ENCODE measurements around the gene SESN1. TPM values are rescaled to one million over a fixed set of nuclear protein-coding genes. Genes with fewer than 3 reads are reported as not detected.

The SESN1 gene
- total RNA-seq, 1 donor from 2014 or later, result 40.8 TPM

- Histone ChIP-seq H3K4me2 (no peak overlapping the region), H3K9me3 (ENCODE audit: low read depth) (no peaks in the 10 kb centered on the region), H3K4me1 (no peaks in the 10 kb centered on the region), H2AFZ (replicated peaks) (no peak overlapping the region), H3F3A (ENCODE audit: low read depth) (no peaks in the 10 kb centered on the region), H3K36me3 (peaks cover under 1% of the 10 kb centered on the region), H3K9ac (no peak overlapping the region), H3K27ac (no peak overlapping the region), H3K79me2 (ENCODE audit: low read depth) (peaks cover 11% of the 10 kb centered on the region), H4K20me1 (ENCODE audit: low read depth) (no peaks in the 10 kb centered on the region), H3K4me3 (no peak overlapping the region), H3K27me3 (no peaks in the 10 kb centered on the region)
- TF ChIP-seq, protein P1, sequence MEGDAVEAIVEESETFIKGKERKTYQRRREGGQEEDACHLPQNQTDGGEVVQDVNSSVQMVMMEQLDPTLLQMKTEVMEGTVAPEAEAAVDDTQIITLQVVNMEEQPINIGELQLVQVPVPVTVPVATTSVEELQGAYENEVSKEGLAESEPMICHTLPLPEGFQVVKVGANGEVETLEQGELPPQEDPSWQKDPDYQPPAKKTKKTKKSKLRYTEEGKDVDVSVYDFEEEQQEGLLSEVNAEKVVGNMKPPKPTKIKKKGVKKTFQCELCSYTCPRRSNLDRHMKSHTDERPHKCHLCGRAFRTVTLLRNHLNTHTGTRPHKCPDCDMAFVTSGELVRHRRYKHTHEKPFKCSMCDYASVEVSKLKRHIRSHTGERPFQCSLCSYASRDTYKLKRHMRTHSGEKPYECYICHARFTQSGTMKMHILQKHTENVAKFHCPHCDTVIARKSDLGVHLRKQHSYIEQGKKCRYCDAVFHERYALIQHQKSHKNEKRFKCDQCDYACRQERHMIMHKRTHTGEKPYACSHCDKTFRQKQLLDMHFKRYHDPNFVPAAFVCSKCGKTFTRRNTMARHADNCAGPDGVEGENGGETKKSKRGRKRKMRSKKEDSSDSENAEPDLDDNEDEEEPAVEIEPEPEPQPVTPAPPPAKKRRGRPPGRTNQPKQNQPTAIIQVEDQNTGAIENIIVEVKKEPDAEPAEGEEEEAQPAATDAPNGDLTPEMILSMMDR (IDR thresholded peaks at IDR 0.05), result no peak
- TF ChIP-seq EZH2phosphoT487 (IDR thresholded peaks at IDR 0.05) (no peak), EZH2 (IDR thresholded peaks at IDR 0.05) (no peak)
- Mint-ChIP-seq H3K4me3 (no peak overlapping the region), H3K27me3 (ENCODE audit: insufficient read depth, low read depth) (no peaks in the 10 kb centered on the region), H3K4me1 (no peaks in the 10 kb centered on the region), H3K9me3 (no peaks in the 10 kb centered on the region), H3K36me3 (no peaks in the 10 kb centered on the region), H3K27ac (no peak overlapping the region)
- no peak for DNase-seq (ENCODE audit: low spot score)
These were observed 96.2 kb downstream of the SESN1 start for GRCh38 chr6:108998485-108998884.

DNA sequence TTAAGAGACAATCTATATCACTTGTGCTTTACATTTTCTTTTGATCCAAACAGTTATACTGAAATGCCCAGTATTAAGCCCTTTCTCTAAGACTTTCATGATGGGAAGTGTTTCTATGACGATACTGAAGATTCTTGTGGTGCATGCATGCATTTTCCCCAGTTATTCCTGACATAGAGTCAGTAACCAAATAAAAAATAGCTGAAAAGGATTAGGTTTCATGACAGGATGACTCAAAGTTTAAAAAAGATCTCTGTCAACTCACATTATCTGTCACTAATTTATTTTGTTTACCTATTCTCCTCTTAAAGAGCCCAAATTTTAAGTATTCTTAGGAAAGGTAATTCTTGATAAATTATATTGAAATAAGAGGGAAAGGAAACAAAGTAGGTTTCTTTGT is 98.4 kb downstream of the SESN1 start:
- Mint-ChIP-seq H3K27ac (no peak overlapping the region), H3K9me3 (no peaks in the 10 kb centered on the region), H3K27me3 (ENCODE audit: insufficient read depth, low read depth) (no peaks in the 10 kb centered on the region), H3K36me3 (no peaks in the 10 kb centered on the region), H3K4me3 (no peak overlapping the region), H3K4me1 (no peaks in the 10 kb centered on the region)
- TF ChIP-seq, protein P1 (IDR thresholded peaks at IDR 0.05), result no peak
- TF ChIP-seq EZH2 (IDR thresholded peaks at IDR 0.05), result no peak
- TF ChIP-seq EZH2phosphoT487 (IDR thresholded peaks at IDR 0.05), result no peak
- Histone ChIP-seq H3K9me3 (ENCODE audit: low read depth) (no peaks in the 10 kb centered on the region), H3K36me3 (peaks cover 10% of the 10 kb centered on the region), H3K79me2 (ENCODE audit: low read depth) (peaks cover under 1% of the 10 kb centered on the region), H3K9ac (no peak overlapping the region), H2AFZ (replicated peaks) (no peak overlapping the region), H3K4me1 (no peaks in the 10 kb centered on the region), H3K27ac (no peak overlapping the region), H3K27me3 (no peaks in the 10 kb centered on the region), H4K20me1 (ENCODE audit: low read depth) (no peaks in the 10 kb centered on the region), H3K4me3 (no peak overlapping the region), H3F3A (ENCODE audit: low read depth) (no peaks in the 10 kb centered on the region), H3K4me2 (no peak overlapping the region)
- no peak for DNase-seq (ENCODE audit: low spot score)

GRCh38 chr6:108995296-108995695 is 99.3 kb downstream of the SESN1 start:
- Histone ChIP-seq H3K9me3 (ENCODE audit: low read depth) (no peaks in the 10 kb centered on the region), H3F3A (ENCODE audit: low read depth) (no peaks in the 10 kb centered on the region), H3K27ac (no peak overlapping the region), H2AFZ (replicated peaks) (no peak overlapping the region), H3K9ac (no peak overlapping the region), H3K27me3 (no peaks in the 10 kb centered on the region), H3K4me2 (no peak overlapping the region), H3K4me1 (no peaks in the 10 kb centered on the region), H3K4me3 (no peak overlapping the region), H4K20me1 (ENCODE audit: low read depth) (no peaks in the 10 kb centered on the region), H3K79me2 (ENCODE audit: low read depth) (no peaks in the 10 kb centered on the region), H3K36me3 (peaks cover 10% of the 10 kb centered on the region)
- no peak for DNase-seq (ENCODE audit: low spot score)
- Mint-ChIP-seq H3K4me1 (no peaks in the 10 kb centered on the region), H3K4me3 (no peak overlapping the region), H3K27ac (no peak overlapping the region), H3K9me3 (no peaks in the 10 kb centered on the region), H3K27me3 (ENCODE audit: insufficient read depth, low read depth) (no peaks in the 10 kb centered on the region), H3K36me3 (peaks cover 4% of the 10 kb centered on the region)
- TF ChIP-seq EZH2phosphoT487 (IDR thresholded peaks at IDR 0.05) (no peak), EZH2 (IDR thresholded peaks at IDR 0.05) (no peak)
- TF ChIP-seq, protein P1 (IDR thresholded peaks at IDR 0.05), result no peak

All from neural progenitor cell (in vitro differentiated cells).